A204.1 (cell line): Measurements from ENCODE around the gene ASCL1.

ENCODE experiments used
- FAIRE-seq: peaks from 2 replicates; lab custom pipeline; 2012; peaks lifted over from hg19 to GRCh38; lab: Jason Lieb, UNC

The ASCL1 gene

GRCh38 chr12:102951841-102952240 is 5.6 kb upstream of the ASCL1 start:
- no peak for FAIRE-seq

GRCh38 chr12:102953221-102953620 is 4.3 kb upstream of the ASCL1 start:
- no peak for FAIRE-seq

GRCh38 chr12:102954134-102954533 is 3.3 kb upstream of the ASCL1 start:
- no peak for FAIRE-seq

- no peak for FAIRE-seq
Observed at GRCh38 chr12:102955926-102956737, 1.3 kb upstream of the ASCL1 start.

GRCh38 chr12:102956738-102957327 is 641 bp upstream of the ASCL1 start:
- no peak for FAIRE-seq

- FAIRE-seq: no peak
Observed at GRCh38 chr12:102958073-102958829, 777 bp downstream of the ASCL1 start.

GRCh38 chr12:102958830-102959176 is 1.3 kb downstream of the ASCL1 start:
- FAIRE-seq: no peak

- FAIRE-seq: no peak
Observed at GRCh38 chr12:102959391-102959790, 1.9 kb downstream of the ASCL1 start.

GRCh38 chr12:102960766-102961465 is 3.4 kb downstream of the ASCL1 start:
- no peak for FAIRE-seq

- FAIRE-seq: no peak
Observed at GRCh38 chr12:102961466-102961855, 4.0 kb downstream of the ASCL1 start.

- no peak for FAIRE-seq
Observed at GRCh38 chr12:102962532-102962931, 5.1 kb downstream of the ASCL1 start.

- no peak for FAIRE-seq
Observed at GRCh38 chr12:102962986-102963385, 5.5 kb downstream of the ASCL1 start.

GRCh38 chr12:102963796-102964195 is 6.3 kb downstream of the ASCL1 start:
- FAIRE-seq: no peak

- no peak for FAIRE-seq
Observed at GRCh38 chr12:102964872-102965271, 7.4 kb downstream of the ASCL1 start.

GRCh38 chr12:102965281-102966155 is 8.0 kb downstream of the ASCL1 start:
- no peak for FAIRE-seq

GRCh38 chr12:102966200-102966863 is 8.9 kb downstream of the ASCL1 start:
- no peak for FAIRE-seq

- FAIRE-seq: no peak
Observed at GRCh38 chr12:102970780-102971179, 13.3 kb downstream of the ASCL1 start.

- no peak for FAIRE-seq
Observed at GRCh38 chr12:102971227-102971626, 13.8 kb downstream of the ASCL1 start.

GRCh38 chr12:102973583-102973982 is 16.1 kb downstream of the ASCL1 start:
- no peak for FAIRE-seq

GRCh38 chr12:102976609-102977280 is 19.3 kb downstream of the ASCL1 start:
- FAIRE-seq: no peak
